Sigmoid colon (tissue), 4 donors: Measurements from ENCODE around the gene PLD6.

ENCODE experiments used
- CTCF ChIP-seq, 4 experiments: fragments of 450-650 bp in 3 of 4; fragments of 200-600 bp in 1 of 4; IDR thresholded peaks; one replicate each; pipeline ENCODE4 v1.5.1; 2016 to 2019; ENCODE audit warnings: antibody characterized with exemption in 4 of 4, mild to moderate bottlenecking in 3 of 4, moderate library complexity in 2 of 4
- EP300 ChIP-seq, 4 donors: sonication (generic); formaldehyde crosslinking; IDR thresholded peaks; one replicate each; pipeline ENCODE4 v1.6.1; 2017; ENCODE audit warnings: antibody characterized with exemption in 4 of 4

- no peak for TF ChIP-seq EP300 (IDR thresholded peaks at IDR 0.05)
- no peak for TF ChIP-seq CTCF (IDR thresholded peaks at IDR 0.05)
Observed at GRCh38 chr17:17220529-17220928, 14.4 kb upstream of the PLD6 start.
